Measurements from ENCODE around the gene SFTPB. TPM values are rescaled to one million over a fixed set of nuclear protein-coding genes. Genes with fewer than 3 reads are reported as not detected.

The SFTPB gene
- total and polyA plus RNA-seq, 2 donors = 0.09 to 0.89 TPM

DNA sequence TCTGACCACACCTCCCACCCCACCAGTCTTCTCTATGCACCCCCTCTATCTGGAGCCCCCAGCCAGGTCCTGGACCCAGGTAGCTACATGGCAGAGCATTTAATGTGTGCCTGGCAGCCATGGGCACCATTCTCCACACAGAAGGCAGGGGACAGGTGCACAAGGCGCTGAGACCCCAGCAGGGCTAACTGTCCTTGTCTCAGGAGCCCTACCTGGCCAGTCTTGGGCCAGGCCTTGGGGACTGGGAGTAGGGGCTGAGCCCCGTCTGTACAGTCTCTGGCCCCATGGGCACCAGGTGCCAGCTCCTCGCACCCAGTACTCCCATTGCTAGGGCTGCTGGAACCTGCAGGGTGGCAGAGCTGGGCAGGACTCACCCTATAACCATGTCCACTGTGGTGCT, 29.1 kb upstream of the SFTPB start:
- Histone ChIP-seq H3K36me3 (ENCODE audit: control insufficient read depth in 2 of 2, insufficient read depth in 2 of 2, low read length in 1 of 2) (no peaks in the 10 kb centered on the region), H3K27ac (ENCODE audit: low read depth in 1 of 2, low read length in 1 of 2) (no peak overlapping the region), H3K4me3 (ENCODE audit: low read length in 2 of 2) (no peak overlapping the region), H3K27me3 (ENCODE audit: control insufficient read depth in 2 of 2, insufficient read depth in 1 of 2, low read length in 1 of 2) (no peaks in the 10 kb centered on the region), H3K4me1 (ENCODE audit: control insufficient read depth in 2 of 2, insufficient read depth in 2 of 2, low read length in 2 of 2) (peaks cover 0 to 12% of the 10 kb centered on the region in 2 donors), H3K9me3 (ENCODE audit: control insufficient read depth in 2 of 2, insufficient read depth in 1 of 2, low read length in 1 of 2) (no peaks in the 10 kb centered on the region)
- DNase-seq (ENCODE audit: low read depth in 6 of 9, low spot score in 9 of 9) = no peak
- WGBS = 85% methylated on average over 3 of the region's 3 CpGs

DNA sequence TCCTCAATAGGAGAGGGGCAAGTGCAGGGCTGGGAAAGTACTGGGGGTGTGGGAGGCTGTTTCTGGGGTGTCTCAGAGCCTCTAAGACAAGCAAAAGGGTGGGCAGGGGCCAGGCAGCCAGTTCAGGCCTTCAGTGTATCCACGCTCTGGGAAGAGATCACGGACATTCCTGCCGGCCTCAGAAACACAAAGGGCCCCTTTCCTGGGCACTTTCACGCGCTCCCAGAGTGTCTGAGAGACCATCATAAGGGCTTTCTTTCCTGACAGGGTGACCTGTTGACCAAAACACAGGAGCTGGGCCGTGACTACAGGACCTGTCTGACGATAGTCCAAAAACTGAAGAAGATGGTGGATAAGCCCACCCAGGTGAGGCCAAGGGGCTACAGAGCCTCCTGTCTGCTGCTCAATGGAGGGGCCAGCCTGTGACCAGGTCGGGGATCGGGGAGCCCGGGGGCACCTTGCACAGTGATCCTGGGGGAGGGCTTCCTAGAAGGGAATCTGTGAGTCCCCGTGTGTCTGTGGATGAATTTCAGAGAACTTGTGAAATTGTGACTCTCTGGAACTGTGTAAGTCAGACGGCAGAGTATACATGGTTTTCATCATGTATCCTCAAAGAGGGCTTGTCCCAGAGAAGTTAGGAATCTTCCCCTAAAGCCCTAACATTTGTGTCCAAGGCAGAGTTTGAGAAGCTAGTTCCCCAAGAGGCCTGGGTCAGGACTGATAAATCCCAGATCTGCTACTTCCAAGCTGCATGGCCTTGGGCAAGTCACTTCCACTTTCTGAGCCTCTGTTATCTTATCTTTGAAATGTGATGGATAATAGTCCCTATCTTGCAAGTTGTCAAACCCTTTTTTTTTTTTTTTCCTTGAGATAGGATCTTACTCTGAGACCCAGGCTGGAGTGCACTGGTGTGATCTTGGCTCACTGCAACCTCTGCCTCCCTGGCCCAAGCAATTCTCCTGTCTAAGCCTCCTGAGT, 28.0 kb upstream of the SFTPB start:
- DNase-seq (ENCODE audit: low read depth in 6 of 9, low spot score in 9 of 9) = no peak
- H3K4me1 ChIP-seq (ENCODE audit: control insufficient read depth in 2 of 2, insufficient read depth in 2 of 2, low read length in 2 of 2) = peaks cover 0 to 12% of the 10 kb centered on the region in 2 donors
- WGBS = 98% methylated on average over 12 of the region's 12 CpGs
- H3K4me3 ChIP-seq (ENCODE audit: low read length in 2 of 2) = no peak overlapping the region
- no peaks in the 10 kb centered on the region for H3K9me3 ChIP-seq (ENCODE audit: control insufficient read depth in 2 of 2, insufficient read depth in 1 of 2, low read length in 1 of 2)
- H3K36me3 ChIP-seq (ENCODE audit: control insufficient read depth in 2 of 2, insufficient read depth in 2 of 2, low read length in 1 of 2) = no peaks in the 10 kb centered on the region
- H3K27me3 ChIP-seq (ENCODE audit: control insufficient read depth in 2 of 2, insufficient read depth in 1 of 2, low read length in 1 of 2) = no peaks in the 10 kb centered on the region
- no peak overlapping the region for H3K27ac ChIP-seq (ENCODE audit: low read depth in 1 of 2, low read length in 1 of 2)

DNA sequence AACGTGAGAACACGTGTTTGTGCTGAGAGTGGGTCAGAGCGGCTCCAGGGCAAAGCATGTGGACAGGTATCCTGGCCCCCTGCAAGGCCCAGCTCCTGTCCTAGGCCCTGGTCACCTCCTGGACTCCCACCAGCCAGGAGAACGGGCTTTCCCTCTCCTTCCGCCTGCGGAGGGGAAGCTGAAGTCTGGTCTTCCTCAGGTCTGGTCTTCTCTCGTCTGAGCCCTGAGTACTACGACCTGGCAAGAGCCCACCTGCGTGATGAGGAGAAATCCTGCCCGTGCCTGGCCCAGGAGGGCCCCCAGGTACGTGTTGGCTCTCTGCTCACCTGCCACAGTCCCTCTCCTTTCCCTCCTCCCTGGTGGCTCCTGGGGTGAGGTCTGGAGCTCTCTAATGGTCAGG, 27.1 kb upstream of the SFTPB start:
- H3K27ac ChIP-seq (ENCODE audit: low read depth in 1 of 2, low read length in 1 of 2) = no peak overlapping the region

DNA sequence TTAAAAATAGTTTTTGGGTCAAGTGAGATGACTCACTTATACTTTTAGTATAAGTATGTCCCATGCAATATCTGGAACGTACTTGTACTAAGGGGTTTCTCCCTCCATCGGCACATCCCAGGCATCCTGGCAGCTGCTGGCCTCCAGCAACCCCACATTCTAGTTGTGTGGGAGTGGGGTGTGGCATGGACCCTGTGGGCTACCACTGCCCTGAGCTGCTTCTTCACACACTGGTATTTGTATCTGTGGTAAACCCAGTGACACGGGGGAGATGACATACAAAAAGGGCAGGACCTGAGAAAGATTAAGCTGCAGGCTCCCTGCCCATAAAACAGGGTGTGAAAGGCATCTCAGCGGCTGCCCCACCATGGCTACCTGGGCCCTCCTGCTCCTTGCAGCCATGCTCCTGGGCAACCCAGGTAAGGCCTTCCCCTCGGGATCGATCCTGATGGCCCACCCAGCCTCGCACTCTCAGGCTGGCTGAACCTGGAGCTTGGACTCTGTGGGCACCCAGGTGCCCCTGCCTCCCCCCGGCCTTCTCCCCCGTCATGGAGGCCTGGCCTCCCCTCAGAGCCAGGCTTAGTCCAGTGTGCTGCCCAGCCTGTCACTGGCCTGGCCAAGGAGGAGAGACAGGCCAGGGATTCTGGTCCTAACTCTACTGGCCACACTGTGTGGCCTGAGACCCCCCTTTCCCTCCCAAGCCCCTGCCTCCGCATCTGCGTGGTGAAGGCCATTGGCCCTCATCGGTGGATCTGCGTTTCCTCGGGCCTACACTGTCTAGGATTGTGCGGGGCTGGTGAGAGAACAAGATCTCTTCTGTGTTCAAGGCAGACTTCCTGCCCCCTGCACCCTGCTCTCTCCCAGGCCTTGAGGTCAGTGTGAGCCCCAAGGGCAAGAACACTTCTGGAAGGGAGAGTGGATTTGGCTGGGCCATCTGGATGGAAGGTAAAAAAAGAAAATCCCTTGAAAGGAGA, 26.3 kb upstream of the SFTPB start, which contains the start of gene GNLY:
Gene GNLY, plus strand, starts transcription at position 307 of the 974 bp plus-strand sequence. Its CDS starts 61 bp downstream, at position 368.
- WGBS = 98% methylated on average over 15 of the region's 15 CpGs
- H3K4me3 ChIP-seq (ENCODE audit: low read length in 2 of 2) = no peak within 1 kb of the TSS

More for the DNA sequence above, 27.1 kb upstream of the SFTPB start:
- Histone ChIP-seq H3K27me3 (ENCODE audit: control insufficient read depth in 2 of 2, insufficient read depth in 1 of 2, low read length in 1 of 2) (no peaks in the 10 kb centered on the region), H3K9me3 (ENCODE audit: control insufficient read depth in 2 of 2, insufficient read depth in 1 of 2, low read length in 1 of 2) (no peaks in the 10 kb centered on the region), H3K36me3 (ENCODE audit: control insufficient read depth in 2 of 2, insufficient read depth in 2 of 2, low read length in 1 of 2) (no peaks in the 10 kb centered on the region), H3K4me1 (ENCODE audit: control insufficient read depth in 2 of 2, insufficient read depth in 2 of 2, low read length in 2 of 2) (peaks cover 0 to 12% of the 10 kb centered on the region in 2 donors), H3K4me3 (ENCODE audit: low read length in 2 of 2) (no peak overlapping the region)
- WGBS = 97% methylated on average over 11 of the region's 11 CpGs
- DNase-seq (ENCODE audit: low read depth in 6 of 9, low spot score in 9 of 9) = no peak

DNA sequence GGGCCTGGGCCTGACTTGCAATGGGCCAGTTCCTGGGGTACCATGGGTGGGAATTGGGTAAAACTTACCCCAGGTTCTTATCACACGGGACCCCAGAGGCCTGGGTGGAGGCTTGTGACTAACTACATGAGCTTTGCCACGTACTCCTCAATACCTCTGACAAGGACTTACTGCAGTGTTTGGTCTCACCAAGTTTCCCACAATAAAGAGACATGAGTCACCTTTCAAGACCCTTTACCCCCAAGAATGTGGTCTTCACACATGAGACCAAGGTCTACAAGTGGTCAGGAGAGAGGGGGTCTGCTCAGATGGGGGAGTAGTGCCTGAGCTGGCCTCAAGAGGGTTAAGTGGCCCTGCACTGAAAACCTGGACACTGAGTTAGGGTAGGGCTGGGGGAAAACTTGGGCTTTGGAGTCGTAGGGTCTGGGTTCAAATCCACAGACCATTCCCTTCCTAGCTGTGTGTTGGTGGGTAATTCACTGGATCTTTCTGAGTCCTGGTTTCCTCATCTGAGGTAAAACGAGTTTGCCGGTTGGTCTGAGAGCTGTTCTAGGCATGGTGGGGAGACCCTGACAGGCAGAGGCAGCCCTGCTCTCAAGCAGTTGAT, 24.1 kb upstream of the SFTPB start:
- DNase-seq (ENCODE audit: low read depth in 6 of 9, low spot score in 9 of 9) = no peak
- Histone ChIP-seq H3K4me1 (ENCODE audit: control insufficient read depth in 2 of 2, insufficient read depth in 2 of 2, low read length in 2 of 2) (no peaks in the 10 kb centered on the region), H3K4me3 (ENCODE audit: low read length in 2 of 2) (no peak overlapping the region), H3K9me3 (ENCODE audit: control insufficient read depth in 2 of 2, insufficient read depth in 1 of 2, low read length in 1 of 2) (no peaks in the 10 kb centered on the region), H3K27ac (ENCODE audit: low read depth in 1 of 2, low read length in 1 of 2) (no peak overlapping the region), H3K27me3 (ENCODE audit: control insufficient read depth in 2 of 2, insufficient read depth in 1 of 2, low read length in 1 of 2) (no peaks in the 10 kb centered on the region), H3K36me3 (ENCODE audit: control insufficient read depth in 2 of 2, insufficient read depth in 2 of 2, low read length in 1 of 2) (no peaks in the 10 kb centered on the region)
- 93% methylated on average over 5 of the region's 5 CpGs for WGBS

More for the DNA sequence above, 26.3 kb upstream of the SFTPB start, which contains the start of gene GNLY:
- H3K9me3 ChIP-seq (ENCODE audit: control insufficient read depth in 2 of 2, insufficient read depth in 1 of 2, low read length in 1 of 2) = no peaks in the 10 kb centered on the region
- no peak within 1 kb of the TSS for H3K27ac ChIP-seq (ENCODE audit: low read depth in 1 of 2, low read length in 1 of 2)
- H3K36me3 ChIP-seq (ENCODE audit: control insufficient read depth in 2 of 2, insufficient read depth in 2 of 2, low read length in 1 of 2) = no peaks in the 10 kb centered on the region
- H3K4me1 ChIP-seq (ENCODE audit: control insufficient read depth in 2 of 2, insufficient read depth in 2 of 2, low read length in 2 of 2) = peaks cover 0 to 12% of the 10 kb centered on the region in 2 donors
- H3K27me3 ChIP-seq (ENCODE audit: control insufficient read depth in 2 of 2, insufficient read depth in 1 of 2, low read length in 1 of 2) = no peaks in the 10 kb centered on the region
- DNase-seq (ENCODE audit: low read depth in 6 of 9, low spot score in 9 of 9) = no peak

DNA sequence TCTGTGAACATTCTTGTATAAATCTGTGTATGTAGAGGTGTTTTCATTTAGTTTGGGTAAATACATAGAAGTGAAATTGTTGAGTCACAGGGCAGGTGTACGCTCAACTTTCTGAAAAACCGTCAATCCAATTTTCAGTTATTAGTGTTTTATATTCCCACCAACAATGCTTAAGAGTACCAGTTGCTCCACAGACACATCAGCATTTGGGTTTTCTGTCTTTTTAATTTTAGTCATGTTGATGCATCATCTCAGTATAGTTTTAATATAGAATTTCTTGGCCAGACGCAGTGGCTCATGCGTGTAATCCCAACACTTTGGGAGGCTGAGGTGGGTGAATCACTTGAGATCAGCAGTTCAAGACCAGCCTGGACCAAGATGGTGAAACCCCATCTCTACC, 22.9 kb upstream of the SFTPB start:
- WGBS = 97% methylated on average over 4 of the region's 4 CpGs
- no peak overlapping the region for H3K4me3 ChIP-seq (ENCODE audit: low read length in 2 of 2)
- no peak overlapping the region for H3K27ac ChIP-seq (ENCODE audit: low read depth in 1 of 2, low read length in 1 of 2)
- H3K36me3 ChIP-seq (ENCODE audit: control insufficient read depth in 2 of 2, insufficient read depth in 2 of 2, low read length in 1 of 2) = no peaks in the 10 kb centered on the region
- no peaks in the 10 kb centered on the region for H3K9me3 ChIP-seq (ENCODE audit: control insufficient read depth in 2 of 2, insufficient read depth in 1 of 2, low read length in 1 of 2)
- no peak for DNase-seq (ENCODE audit: low read depth in 6 of 9, low spot score in 9 of 9)
- H3K27me3 ChIP-seq (ENCODE audit: control insufficient read depth in 2 of 2, insufficient read depth in 1 of 2, low read length in 1 of 2) = no peaks in the 10 kb centered on the region
- no peaks in the 10 kb centered on the region for H3K4me1 ChIP-seq (ENCODE audit: control insufficient read depth in 2 of 2, insufficient read depth in 2 of 2, low read length in 2 of 2)

DNA sequence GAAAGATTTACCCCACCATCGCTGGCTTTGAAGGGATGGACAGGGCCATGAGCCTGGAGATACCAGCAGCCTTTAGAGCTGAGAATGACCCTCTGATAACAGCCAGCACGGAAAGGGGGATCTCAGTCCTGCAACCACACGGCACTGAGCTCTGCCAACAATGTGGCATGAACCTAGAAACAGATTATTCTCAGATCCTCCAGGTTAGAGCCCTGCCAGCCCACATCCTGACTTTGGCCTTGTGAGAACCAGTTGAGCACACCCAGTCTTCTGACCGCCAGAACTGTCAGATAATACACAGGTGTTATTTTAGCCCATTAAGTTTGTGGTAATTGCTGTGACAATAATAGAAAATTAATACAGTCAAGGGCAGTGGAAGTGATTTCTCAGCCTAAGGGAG, 16.8 kb upstream of the SFTPB start:
- Histone ChIP-seq H3K4me3 (ENCODE audit: low read length in 2 of 2) (no peak overlapping the region), H3K36me3 (ENCODE audit: control insufficient read depth in 2 of 2, insufficient read depth in 2 of 2, low read length in 1 of 2) (no peaks in the 10 kb centered on the region), H3K4me1 (ENCODE audit: control insufficient read depth in 2 of 2, insufficient read depth in 2 of 2, low read length in 2 of 2) (no peaks in the 10 kb centered on the region), H3K27me3 (ENCODE audit: control insufficient read depth in 2 of 2, insufficient read depth in 1 of 2, low read length in 1 of 2) (peaks cover 0 to 2% of the 10 kb centered on the region in 2 donors), H3K27ac (ENCODE audit: low read depth in 1 of 2, low read length in 1 of 2) (no peak overlapping the region), H3K9me3 (ENCODE audit: control insufficient read depth in 2 of 2, insufficient read depth in 1 of 2, low read length in 1 of 2) (no peaks in the 10 kb centered on the region)
- no peak for DNase-seq (ENCODE audit: low read depth in 6 of 9, low spot score in 9 of 9)
- WGBS = 85% methylated on average over 4 of the region's 4 CpGs

DNA sequence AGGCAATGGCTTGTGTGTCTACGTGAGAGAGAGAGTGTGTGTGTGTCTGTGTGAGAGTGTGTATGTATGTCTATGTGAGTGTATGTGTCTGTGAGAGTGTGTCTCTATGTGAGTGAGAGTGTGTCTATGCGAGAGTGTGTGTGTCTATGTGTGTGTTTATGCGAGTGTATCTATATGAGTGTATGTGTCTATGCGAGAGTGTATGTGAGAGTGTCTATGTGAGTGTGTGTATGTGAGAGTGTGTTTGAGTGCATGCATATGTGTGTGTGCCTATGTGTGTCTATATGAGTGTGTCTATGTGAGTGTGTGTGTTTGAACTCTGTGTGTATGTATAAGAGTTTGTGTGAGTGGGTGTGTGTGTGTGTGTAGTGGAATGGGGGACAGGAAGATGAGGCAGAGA, 16.4 kb upstream of the SFTPB start:
- H3K9me3 ChIP-seq (ENCODE audit: control insufficient read depth in 2 of 2, insufficient read depth in 1 of 2, low read length in 1 of 2) = no peaks in the 10 kb centered on the region
- H3K27ac ChIP-seq (ENCODE audit: low read depth in 1 of 2, low read length in 1 of 2) = no peak overlapping the region
- H3K4me1 ChIP-seq (ENCODE audit: control insufficient read depth in 2 of 2, insufficient read depth in 2 of 2, low read length in 2 of 2) = peaks cover 0 to 1% of the 10 kb centered on the region in 2 donors
- WGBS = 98% methylated on average over 4 of the region's 4 CpGs
- no peak overlapping the region for H3K4me3 ChIP-seq (ENCODE audit: low read length in 2 of 2)
- no peaks in the 10 kb centered on the region for H3K36me3 ChIP-seq (ENCODE audit: control insufficient read depth in 2 of 2, insufficient read depth in 2 of 2, low read length in 1 of 2)
- DNase-seq (ENCODE audit: low read depth in 6 of 9, low spot score in 9 of 9) = no peak
- H3K27me3 ChIP-seq (ENCODE audit: control insufficient read depth in 2 of 2, insufficient read depth in 1 of 2, low read length in 1 of 2) = peaks cover 0 to 2% of the 10 kb centered on the region in 2 donors

Measured in thymus (tissue), 11 donors.